NCI-H187 (cell line): Measurements from ENCODE around the gene TMPRSS2.

Experiments used
- DNase-seq, 2 experiments: peaks; one replicate each; lab custom pipeline; 2025; lab: John Stamatoyannopoulos, UW

TMPRSS2 gene

DNA sequence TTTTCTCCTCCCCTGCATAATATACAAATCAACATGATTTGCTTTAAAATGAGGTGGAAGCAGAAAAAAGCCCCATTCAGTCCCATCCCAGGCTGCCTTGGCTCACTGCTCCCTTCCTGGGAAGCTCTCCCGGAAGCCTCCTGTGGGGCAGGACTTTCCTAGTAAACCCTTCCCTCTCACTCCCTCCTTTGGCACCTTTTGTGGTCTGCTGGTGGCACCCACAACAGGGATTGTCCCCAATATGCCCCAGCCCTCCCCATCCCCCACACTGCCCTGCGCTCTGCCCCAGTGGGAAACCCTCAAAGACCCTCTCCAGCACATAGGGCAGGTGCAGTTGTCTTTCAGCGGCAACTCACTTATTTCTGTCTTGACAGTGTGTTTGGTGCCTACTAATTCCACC lies 1.8 kb upstream of the TMPRSS2 start:
- no peak for DNase-seq

DNA sequence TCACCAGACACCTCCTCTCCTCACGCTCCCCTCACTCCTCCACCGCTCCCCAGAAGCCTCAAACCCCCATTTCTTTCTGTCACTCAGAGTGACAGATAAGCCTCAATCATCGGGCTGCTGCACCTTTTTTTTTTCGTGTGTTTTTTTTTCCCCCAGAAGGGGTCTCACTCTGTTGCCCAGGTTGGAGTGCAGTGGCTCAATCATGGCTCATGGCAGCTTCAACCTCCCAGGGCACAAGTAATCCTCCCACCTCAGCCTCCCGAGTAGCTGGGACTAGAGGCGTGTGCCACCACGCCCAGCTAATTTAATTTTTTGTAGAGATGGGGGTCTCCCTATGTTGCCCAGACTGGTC lies 1.2 kb upstream of the TMPRSS2 start:
- DNase-seq, result no peak

DNA sequence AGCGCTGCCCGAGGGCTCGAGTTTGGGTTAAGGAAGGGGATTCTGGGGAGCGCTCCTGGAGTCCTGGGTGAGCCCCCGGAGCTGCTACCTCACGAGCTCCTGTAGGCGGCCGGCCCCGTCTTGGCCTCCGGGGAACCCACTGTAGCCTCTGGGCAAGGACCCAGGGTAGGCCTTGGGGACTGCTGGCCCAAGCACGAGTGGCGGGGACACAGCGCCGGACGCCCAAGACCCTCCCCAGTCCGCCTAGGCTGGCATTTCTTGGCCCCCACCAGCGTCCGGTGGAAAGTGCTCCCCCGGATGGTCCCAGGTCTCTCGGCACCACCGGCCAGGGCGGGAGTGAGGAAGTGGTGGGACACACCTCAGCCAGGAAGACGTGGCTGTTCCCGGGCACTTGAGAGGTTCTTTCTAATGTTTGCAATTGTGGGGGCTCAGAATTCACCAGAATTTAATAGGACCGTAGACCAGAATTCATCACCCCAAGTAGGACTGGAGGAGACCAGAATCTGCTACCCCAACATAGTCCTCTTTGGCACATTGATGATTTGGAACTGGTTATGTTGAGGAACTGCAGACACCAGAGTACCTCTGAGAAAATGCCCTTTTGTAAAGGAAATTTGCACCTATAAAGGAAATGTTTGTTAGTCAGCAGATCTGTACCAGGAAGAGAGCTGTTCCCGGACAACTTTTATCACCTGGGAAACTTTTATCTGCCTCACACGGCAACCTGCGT lies 622 bp upstream of the TMPRSS2 start:
- DNase-seq, result no peak

DNA sequence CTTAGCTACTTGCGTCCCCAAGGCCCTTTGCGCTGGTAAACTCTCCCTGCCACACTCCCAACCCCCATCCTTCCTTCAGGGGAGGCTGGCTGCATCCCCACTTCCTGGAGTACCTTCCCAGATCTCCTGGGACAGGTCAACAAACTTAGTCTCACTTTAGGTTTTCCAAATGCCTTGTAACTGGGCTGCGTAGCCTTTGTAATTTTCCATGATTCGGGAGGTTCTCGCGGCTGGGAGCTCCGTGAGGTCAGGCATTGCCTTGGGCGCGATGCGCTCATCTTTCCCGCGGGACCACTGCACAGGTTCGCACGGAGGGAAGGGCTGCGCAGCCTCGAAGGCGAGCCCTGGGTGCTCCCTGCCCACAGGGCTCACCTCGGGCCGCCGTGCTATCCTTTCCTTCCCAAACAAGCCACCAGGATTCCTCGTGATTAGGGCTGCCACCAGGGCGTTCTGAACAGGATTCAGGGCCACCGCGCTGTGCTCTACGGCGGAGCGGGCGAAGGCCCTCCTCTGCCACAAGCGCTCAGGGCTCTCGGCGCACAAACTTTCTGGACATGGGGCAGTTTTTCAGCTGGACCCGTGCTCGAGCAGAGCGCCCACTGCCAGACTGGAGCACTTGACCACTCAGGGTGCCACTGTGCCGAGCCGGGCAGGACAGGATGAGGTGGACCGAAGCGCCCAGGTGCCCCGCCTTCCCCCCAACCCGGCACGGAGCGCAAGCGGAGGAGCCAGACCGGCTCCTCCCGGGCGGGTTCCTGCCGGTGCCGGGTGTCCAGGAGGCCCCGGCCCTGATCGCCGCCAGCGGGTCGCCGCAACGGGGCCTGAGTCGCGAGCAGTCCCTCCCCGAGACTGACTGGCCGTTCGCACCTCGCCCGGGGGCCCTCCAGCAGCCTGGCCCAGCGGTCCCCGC lies 1.1 kb downstream of the TMPRSS2 start:
- no peak for DNase-seq

DNA sequence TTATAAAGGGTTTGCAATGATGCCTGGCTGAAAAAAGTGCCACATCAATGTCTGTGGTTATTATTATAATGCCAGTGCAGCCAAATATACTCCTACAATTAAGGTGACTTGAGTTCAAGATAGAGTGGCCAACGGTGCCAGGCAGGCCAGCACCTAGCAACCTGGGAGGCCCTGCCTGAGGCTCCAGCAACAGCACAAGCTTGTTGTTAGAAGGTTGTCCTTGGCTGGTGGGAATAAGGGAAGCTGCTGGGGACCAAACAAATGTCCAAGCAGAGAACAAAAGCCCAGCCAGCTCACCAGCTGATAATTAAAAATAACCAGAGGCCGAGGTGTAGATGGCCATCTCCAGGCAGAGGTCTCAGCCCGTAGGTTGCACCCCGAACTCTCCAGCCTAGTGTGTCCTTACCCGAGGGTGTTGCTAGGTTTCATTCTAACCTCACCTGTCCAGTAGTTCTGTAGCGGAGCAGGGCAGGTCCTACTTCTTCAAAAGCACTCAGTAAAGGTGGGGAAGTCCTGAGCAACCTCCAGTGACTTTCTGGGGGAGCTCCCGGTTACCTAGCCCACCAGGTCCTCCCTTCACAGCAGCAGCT lies 1.9 kb downstream of the TMPRSS2 start:
- DNase-seq, result no peak

DNA sequence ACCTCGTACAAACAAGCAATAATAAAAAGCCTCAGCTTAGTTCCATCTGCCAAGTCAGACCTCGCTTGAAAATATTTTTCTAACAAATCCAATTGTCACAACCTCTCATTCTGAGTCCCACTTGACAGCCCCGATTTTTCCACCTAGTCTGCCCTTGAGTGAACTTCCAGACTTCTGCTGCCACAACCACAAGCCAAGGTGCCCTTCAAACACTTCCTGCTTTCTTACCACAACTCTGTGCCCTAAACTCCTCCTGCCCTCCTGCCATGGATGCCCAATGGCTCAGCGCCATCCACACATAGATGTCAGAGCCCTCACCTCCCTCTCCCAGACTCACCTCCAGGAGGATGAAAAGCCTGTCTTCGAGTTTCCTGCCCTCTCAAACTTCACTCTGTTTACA lies 3.9 kb downstream of the TMPRSS2 start:
- DNase-seq, result no peak

DNA sequence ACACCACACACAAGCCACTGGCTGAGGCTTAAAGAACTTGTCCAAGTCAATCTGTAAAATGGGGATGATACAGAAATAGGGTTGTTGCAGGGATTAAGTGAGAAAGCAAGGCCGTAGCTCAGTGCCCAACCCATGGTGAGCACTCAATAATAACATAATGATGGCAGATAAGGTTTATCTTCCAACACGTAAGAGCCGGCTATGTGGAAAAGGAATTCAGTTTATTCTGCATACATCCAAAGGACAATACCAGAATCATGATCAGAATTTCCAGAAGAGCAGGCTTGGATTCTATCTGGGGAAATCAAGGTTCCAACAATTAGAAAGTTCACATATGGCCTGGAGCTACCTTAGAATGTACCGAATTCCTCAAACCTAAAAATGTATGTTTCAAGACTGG lies 4.6 kb downstream of the TMPRSS2 start:
- DNase-seq, result no peak

DNA sequence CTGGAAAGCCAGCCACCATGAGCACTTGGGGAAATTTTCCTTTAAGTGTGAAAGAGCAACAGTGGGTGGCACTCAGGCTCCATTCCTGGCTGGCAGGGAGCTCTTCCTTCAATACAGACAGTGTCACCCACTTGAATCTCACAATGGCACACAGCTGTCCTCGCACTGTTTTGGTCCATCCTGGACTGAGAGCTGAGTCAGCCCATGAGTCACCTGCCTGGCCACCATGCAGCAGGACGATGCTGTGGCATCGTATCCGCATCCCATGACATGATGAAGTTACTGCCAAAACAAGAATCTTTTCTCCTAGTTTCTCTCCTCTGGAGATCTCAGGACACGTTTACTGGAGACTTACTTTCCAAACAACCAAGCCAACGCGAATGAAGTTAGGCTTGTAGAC lies 6.0 kb downstream of the TMPRSS2 start:
- no peak for DNase-seq

DNA sequence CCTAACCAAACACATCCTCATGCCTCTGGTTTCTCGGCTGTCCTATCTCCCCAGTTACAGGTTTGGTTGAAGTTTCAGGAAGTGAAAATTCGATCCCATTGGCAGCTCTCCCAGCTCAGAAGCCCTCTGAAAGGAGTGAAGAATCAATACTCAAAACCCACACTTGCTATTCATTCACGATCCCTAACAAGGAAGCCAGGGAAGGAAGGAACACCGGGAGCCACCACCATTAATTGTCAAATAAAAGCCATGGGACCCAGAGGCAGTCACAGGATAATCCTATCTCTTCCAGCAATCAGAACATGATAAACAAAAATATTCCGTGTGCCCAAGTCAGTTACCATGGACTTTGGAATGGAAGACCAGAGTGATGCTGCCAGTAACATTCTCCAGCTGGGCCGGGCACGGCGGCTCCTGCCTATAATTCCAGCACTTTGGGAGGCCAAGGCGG lies 7.0 kb downstream of the TMPRSS2 start:
- DNase-seq, result no peak

DNA sequence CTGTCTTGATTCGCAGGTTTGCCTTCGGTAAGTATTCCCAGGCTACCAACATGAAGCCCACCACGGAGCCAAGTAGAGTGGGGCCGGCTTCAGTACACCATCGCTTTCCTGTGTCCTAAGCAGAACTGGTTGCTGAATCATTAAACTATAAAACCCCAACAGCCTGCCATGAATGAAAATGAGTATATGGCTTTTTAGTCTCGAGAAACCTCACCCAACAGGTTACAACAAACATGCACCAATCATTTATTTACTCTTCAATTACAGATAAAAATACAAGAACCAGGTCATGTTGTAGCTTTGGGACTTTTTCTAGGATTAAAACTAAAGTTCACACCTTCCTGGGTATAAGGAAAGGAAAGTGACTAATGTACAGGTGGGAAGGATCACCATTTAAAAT lies 7.6 kb downstream of the TMPRSS2 start:
- no peak for DNase-seq

DNA sequence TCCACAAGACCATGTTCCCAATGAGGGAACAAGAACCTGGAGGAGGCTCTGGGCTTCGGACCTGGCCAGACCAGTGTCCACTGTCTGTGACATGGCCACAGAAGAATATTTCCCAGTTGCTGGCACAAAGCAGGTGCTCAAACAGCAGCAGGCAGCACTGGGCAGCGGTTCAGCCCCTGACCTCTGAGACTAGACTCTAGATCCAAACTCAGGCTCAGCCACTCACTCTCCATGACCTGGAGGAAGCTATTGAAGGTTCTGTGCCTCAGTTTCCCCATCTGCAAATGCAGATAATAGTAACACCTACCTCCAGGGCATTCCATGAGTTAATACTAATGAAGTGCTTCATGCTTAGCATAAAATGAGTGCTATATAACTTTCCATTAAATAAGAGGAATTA lies 8.0 kb downstream of the TMPRSS2 start:
- no peak for DNase-seq

DNA sequence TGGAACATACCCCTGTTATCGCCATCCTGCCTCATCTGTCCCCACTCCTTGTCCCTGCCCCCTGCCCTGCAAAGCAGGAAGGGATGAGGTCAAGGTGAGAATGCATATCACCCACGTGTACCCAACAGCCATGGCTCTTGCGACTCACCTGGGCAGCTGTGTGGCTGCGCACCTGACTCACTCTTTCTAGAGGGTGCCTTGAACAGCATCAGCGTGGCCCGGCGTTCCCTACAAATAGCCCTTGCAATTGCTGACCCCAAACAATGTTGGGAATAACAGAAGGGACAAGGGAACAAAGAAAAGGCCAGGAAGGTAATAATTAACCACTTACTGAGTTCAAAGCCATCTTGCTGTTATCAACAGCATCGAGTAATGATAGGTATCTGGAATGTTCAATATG lies 10.2 kb downstream of the TMPRSS2 start:
- DNase-seq, result no peak

DNA sequence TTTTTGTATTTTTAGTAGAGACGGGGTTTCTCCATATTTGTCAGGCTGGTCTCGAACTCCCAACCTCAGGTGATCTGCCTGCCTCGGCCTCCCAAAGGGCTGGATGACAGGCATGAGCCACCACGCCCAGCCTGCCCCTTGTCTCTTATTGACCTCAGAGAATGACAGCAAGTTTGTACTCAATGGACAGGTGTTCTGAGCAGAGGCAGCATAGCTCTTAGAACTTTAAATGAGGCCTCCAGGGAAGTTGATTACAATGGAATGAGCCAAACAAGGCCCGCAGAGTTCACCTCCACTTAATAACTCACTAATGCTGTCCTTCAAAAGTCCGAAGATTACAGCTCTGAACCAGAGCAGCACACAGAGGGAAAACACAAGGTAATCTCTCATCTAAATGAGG lies 10.9 kb downstream of the TMPRSS2 start:
- no peak for DNase-seq

DNA sequence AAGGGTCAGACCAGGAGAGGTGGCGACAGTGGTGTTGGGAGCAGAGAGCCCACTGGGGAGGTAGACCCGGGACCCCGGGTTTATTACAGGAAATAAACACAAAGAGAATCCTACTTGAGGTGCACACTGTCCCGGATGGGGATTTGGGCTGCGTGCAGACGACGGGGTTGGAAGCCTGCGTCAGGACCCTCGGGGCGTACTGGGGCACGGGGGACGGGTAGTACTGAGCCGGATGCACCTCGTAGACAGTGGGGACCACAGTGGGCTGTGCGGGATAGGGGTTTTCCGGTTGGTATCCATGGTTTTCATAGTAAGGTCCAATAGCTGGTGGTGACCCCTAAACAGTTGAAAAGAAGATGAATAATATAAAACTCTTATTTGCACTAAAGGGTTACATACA lies 13.7 kb downstream of the TMPRSS2 start:
- no peak for DNase-seq

DNA sequence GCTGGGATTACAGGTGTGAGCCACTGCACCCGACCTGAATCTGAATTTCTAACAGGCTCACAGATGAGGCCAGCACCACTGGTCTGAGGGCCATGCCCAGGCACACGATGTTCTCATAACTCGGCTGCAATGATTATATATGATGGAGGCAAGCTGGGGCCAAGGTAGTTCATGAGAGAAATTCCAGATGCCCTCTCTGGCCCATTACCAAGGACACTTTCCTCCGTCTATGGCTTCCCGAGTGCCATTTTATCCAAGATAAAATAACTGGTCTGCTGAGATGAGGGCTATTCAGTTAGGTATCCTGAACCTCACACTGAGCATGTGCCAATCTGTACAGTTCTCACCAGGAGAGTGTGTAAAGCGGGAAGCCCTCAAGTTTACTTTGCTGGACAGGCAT lies 16.5 kb downstream of the TMPRSS2 start:
- DNase-seq, result no peak

DNA sequence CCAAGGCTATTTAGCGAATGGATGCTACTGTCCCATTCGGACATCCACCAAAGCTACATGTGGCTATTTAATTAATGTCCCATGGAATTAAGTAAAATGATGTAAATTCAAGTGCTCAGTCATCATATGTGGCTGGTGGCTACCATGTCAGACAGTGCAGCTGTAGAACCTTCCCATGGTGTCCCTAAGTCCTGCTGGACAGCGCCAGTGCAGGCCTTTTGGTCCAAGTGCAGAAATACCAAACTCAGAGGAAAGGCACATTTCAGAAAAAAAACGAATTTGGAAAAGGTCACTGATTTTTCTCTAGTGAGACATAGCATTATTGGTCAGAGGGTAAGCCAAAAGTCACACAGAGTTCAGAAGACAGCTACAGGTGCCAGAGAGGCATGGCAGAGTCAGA lies 17.6 kb downstream of the TMPRSS2 start:
- DNase-seq, result no peak

DNA sequence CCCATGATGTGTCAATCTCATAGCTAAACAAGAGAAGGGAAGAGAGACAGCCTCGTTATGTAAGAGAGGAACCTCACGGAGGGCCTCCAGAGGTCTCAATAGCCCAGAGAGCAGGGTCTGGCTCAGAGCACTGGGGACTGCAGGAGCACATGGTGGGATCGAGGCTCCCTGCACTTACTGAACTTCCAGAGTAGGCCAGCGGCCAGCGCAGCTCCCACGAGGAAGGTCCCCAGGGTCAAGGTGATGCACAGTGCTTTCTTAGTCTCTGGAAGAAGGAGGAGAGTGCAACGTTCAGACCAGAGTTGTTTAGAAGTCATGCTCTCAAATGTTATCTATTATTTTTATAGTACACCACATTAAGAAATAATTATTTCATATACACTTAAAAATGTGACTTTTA lies 18.6 kb downstream of the TMPRSS2 start:
- DNase-seq, result no peak

DNA sequence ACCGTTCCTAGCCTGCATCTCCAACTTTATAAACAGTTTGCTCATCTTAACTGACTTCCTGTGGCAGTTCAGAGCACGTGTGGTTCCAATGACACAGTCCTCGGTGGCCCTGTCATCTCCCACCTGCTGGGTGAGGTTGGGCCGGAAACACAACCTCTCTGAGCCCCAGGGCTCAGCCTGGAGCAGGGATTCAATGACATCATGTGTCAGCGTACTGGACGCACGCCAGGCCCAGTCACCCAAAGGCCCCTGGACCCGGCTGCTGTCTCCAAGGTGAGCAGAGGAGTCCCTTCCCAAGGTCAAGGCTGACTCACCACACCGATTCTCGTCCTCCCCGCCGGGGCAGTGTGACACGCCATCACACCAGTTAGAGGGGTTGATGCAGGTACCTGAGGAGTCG lies 19.9 kb downstream of the TMPRSS2 start:
- no peak for DNase-seq

DNA sequence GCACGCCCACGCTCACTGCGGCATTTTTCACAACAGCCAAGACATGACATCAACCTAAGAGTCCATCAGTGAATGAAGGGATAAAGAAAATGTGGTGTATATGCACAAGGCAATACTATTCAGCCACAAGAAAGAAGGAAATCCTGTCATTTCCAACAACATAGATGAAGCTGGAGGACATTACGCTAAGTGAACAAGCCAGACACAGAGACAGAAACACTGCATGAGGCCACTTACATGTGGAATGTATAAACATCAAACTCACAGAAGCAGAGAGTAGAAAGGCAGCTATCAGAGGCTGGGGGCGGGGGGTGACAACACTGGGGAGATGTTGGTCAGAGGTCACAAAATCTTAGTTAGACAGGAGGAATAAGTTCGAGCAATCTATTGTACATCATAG lies 20.9 kb downstream of the TMPRSS2 start:
- DNase-seq, result no peak

DNA sequence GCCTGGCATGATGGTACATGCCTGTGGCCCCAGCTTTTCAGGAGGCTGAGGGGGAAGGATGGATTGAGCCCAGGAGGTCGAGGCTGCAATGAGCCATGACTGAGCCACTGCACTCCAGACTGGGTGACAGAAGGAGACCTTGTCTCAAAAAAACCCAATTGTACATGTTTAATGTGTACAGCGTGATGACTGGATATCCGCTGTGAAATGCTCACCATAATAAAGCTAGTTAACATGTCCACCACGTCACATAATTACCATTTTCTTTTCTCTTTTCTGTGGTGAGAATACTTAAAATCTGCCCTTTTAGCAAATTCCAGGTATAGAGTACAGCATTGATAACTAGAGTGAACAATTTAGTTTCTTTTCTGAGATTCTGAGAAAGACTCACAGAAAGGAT lies 24.0 kb downstream of the TMPRSS2 start:
- no peak for DNase-seq

DNA sequence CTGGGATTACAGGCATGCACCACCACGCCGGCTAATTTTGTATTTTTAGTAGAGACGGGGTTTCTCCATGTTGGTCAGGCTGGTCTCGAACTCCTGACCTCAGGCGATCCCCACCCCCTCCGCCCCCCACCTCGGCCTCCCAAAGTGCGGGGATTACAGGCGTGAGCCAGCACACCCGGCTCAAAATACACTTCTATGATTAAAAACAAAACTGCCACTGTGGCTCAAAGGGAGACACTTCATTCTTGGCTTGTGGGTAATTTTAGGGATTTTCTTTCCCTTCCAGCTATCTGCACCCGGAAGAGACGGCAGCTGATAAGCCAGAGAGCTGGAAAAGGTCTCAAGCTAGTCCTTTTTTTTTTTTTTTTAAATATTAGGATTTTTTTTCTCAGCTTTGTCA lies 24.5 kb downstream of the TMPRSS2 start:
- DNase-seq, result no peak

DNA sequence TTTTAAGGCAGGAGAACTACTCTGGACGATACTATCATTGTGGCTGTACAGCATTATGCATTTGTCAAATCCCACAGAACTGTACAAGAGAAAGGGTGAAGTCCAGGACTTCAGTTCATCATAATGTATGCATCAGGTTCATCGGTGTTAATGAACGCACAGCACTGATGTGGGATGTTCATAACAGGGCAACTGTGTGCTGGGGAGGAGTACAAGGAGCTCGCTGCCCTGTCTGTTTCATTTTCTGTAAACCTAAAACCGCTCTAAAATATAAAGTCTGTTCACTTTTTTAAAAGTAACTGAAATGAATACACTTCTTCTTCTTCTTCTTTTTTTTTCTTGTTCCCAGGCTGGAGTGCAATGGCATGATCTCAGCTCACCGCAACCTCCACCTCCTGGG lies 25.0 kb downstream of the TMPRSS2 start:
- DNase-seq, result no peak

DNA sequence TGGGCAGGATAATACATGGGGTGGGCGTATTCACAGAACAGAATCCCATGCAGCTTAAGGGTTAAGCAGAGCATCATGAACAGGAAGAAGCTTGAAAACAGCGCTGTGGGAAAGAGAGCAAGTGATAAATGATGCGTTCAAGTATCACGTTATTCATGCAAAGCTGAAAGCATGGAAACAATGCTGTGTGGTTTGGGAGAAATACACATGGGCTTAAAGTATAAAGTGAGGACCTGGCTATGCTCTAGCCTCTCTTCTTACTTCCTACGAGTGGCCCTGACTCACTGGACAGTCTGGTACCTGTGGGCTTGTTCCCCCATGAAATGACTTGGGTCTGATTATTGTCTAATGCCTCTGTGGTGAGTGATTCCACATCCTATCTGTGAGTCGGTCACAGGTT lies 25.7 kb downstream of the TMPRSS2 start:
- DNase-seq, result no peak
